ENCODE results near the gene GALNT15. TPM values are rescaled to one million over a fixed set of nuclear protein-coding genes. Genes with fewer than 3 reads are reported as not detected.

Gene GALNT15
- total and polyA plus RNA-seq, 2 of the 4 experiments (the other 2 are of a cell fraction), result 12.8 to 19.7 TPM

DNA sequence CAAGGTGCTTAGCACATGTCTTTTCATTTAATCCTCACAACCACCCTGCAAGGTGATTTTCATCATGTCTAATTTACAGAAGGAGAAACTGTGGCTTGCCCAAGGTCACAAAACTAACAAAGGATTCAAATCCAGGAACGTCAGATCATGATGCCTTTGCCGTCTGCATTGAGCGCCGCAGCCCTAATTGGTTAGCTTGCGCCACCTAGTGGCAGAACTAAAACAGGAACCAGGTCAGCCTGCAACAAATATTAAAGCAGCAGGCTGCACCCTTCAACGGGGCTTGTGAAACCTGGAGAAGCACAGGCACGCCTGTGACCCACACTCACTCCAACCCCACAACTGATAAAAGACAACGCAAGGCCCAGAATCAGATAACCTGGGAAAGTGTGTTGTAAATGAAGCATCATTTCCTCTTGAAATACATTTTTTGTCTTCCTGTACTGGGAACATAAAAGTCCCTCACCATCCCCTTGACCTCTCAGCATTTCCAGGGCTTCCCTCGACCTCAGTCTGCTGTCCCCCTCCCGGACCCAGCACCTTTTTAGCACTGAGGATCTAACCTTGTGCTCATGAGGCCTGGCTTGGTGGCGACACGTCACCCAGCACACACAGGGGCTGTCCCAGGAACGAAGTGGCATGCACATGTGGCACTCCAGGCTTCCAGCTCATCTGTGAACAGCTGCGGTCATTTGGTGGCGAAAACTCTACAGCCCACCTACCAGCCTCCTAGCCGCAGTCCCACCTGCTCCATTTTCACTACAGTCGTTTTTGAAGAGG lies 73.0 kb downstream of the GALNT15 start:
- CTCF ChIA-PET, result interaction anchor here (0.8 to 1.2 kb wide), 5 partner anchors 67 to 433 kb away, joined by 3 to 4 read pairs (median 3); no protein-coding TSS in a partner anchor
- no peaks in the 10 kb centered on the region for H3K9me3 ChIP-seq (ENCODE audit: control insufficient read depth, insufficient read depth, low read length)
- no TSS peak for BruUV-seq (replicated peaks)
- in situ Hi-C loops (cut with MboI; ENCODE audit: low sequenced_read_pairs) (loop anchor here (25.0 kb wide), 1 partner anchor 610 kb away; no protein-coding TSS in a partner anchor), dilution Hi-C loops (cut with HindIII; ENCODE audit: low sequenced_read_pairs, unreplicated experiment) (no loop called here), intact Hi-C loops (cut with micrococcal nuclease) (loop anchor here (1.0 to 10.0 kb wide), 8 partner anchors 69 to 613 kb away; no protein-coding TSS in a partner anchor)
- peak; percentile 88 for ATAC-seq (ENCODE audit: low read depth)
- H3K9me1 ChIP-seq (ENCODE audit: insufficient read depth, low read length), result peaks cover 13% of the 10 kb centered on the region
- peak overlapping the region; percentile 90 for H2BK15ac ChIP-seq (ENCODE audit: low read depth, low read length)
- H3K4me1 ChIP-seq (ENCODE audit: control insufficient read depth, insufficient read depth, low read length), result peaks cover 13% of the 10 kb centered on the region
- DNase-seq, result peak; percentile 84
- peak overlapping the region; percentile 5 for H2BK5ac ChIP-seq (ENCODE audit: low read depth, low read length, poor library complexity, severe bottlenecking)
- H4K5ac ChIP-seq (ENCODE audit: low read depth, low read length), result peak overlapping the region; percentile 47; the same call in 1 of the 2 replicates
- peak overlapping the region; percentile 90 for H2BK120ac ChIP-seq (ENCODE audit: low read depth, low read length)
- POLR2A ChIA-PET (ENCODE audit: unreplicated experiment), result no interaction called here
- WGBS, 2 experiments (ENCODE audit: extremely low coverage in 2 of 2, insufficient read length in 1 of 2), result 32% methylated on average over 11 of the region's 17 CpGs; no CpG with 5 or more reads in 1 of the 2 experiments
- peak overlapping the region; percentile 35; the same call in 1 of the 2 replicates for H3K18ac ChIP-seq (ENCODE audit: low read depth, low read length)
- H3K56ac ChIP-seq (ENCODE audit: extremely low read depth, insufficient read depth, low read length), result peak overlapping the region; percentile 55; the same call in 1 of the 2 replicates
- peak overlapping the region; percentile 52 for H2AK5ac ChIP-seq (ENCODE audit: low read depth, low read length)
- H3K4me2 ChIP-seq (ENCODE audit: low read depth, low read length), result no peak overlapping the region
- peak overlapping the region; percentile 66 for H2AK9ac ChIP-seq (replicated peaks; ENCODE audit: low read depth, low read length, poor library complexity)
- H3K4ac ChIP-seq (ENCODE audit: low read depth, low read length), result peak overlapping the region; percentile 77
- H3K14ac ChIP-seq (replicated peaks; ENCODE audit: low read depth, low read length), result peak overlapping the region; percentile 76
- H3K79me1 ChIP-seq (ENCODE audit: low read depth in 1 of 2, low read length in 2 of 2), result no peaks in the 10 kb centered on the region
- H4K20me1 ChIP-seq (ENCODE audit: insufficient read depth, low read length), result no peaks in the 10 kb centered on the region
- H3K27ac ChIP-seq (ENCODE audit: insufficient read depth, low read length), result no peak overlapping the region
- peak overlapping the region; percentile 95 for H2BK20ac ChIP-seq (ENCODE audit: low read depth, low read length)
- H3K36me3 ChIP-seq (ENCODE audit: control insufficient read depth, insufficient read depth, low read length), result no peaks in the 10 kb centered on the region
- H3K9ac ChIP-seq (ENCODE audit: low read depth, low read length), result 0 out of 2 replicates have a peak overlapping the region, but pooled peaks have one; percentile 5
- peak overlapping the region; percentile 90 for H4K91ac ChIP-seq (ENCODE audit: insufficient read depth, low read depth, low read length)
- no peak overlapping the region; the same call in 1 of the 2 replicates for H3K23ac ChIP-seq (ENCODE audit: low read depth, low read length)
- H2AFZ ChIP-seq (replicated peaks; ENCODE audit: low read length, poor library complexity), result peak overlapping the region; percentile 83
- peak overlapping the region; percentile 6 to 87; a peak in 3 of 4 replicates for H4K8ac ChIP-seq (ENCODE audit: low read depth in 2 of 2, low read length in 2 of 2)
- no peaks in the 10 kb centered on the region for H3K27me3 ChIP-seq (ENCODE audit: control insufficient read depth, insufficient read depth, low read length)
- no peak overlapping the region for H3K4me3 ChIP-seq (ENCODE audit: insufficient read depth, low read depth, low read length)
- TF ChIP-seq MAFK (IDR thresholded peaks at IDR 0.05; ENCODE audit: low read depth, low read length) (no peak), RCOR1 (IDR thresholded peaks at IDR 0.05; ENCODE audit: insufficient replicate concordance, low read length) (no peak), SMC3 (IDR thresholded peaks at IDR 0.05; ENCODE audit: low read depth, low read length) (peak; percentile 99), RAD21 (IDR thresholded peaks at IDR 0.05; ENCODE audit: low read length) (peak; percentile 99), BHLHE40 (IDR thresholded peaks at IDR 0.05; ENCODE audit: low read depth, low read length) (no peak), MAZ (IDR thresholded peaks at IDR 0.05; ENCODE audit: borderline replicate concordance, low read depth, low read length) (no peak), FOS (IDR thresholded peaks at IDR 0.05; ENCODE audit: low read depth, low read length) (no peak), CHD1 (IDR thresholded peaks at IDR 0.05; ENCODE audit: low read depth, low read length) (no peak), NFE2L2 (IDR thresholded peaks at IDR 0.05; ENCODE audit: low read depth, low read length) (no peak), RFX5 (IDR thresholded peaks at IDR 0.05; ENCODE audit: low read depth, low read length) (no peak)
- TF ChIP-seq, protein P1, sequence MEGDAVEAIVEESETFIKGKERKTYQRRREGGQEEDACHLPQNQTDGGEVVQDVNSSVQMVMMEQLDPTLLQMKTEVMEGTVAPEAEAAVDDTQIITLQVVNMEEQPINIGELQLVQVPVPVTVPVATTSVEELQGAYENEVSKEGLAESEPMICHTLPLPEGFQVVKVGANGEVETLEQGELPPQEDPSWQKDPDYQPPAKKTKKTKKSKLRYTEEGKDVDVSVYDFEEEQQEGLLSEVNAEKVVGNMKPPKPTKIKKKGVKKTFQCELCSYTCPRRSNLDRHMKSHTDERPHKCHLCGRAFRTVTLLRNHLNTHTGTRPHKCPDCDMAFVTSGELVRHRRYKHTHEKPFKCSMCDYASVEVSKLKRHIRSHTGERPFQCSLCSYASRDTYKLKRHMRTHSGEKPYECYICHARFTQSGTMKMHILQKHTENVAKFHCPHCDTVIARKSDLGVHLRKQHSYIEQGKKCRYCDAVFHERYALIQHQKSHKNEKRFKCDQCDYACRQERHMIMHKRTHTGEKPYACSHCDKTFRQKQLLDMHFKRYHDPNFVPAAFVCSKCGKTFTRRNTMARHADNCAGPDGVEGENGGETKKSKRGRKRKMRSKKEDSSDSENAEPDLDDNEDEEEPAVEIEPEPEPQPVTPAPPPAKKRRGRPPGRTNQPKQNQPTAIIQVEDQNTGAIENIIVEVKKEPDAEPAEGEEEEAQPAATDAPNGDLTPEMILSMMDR (conservative IDR thresholded peaks at IDR 0.05; ENCODE audit: low read depth, low read length), result peak; percentile 96
- TF ChIP-seq, protein P2, sequence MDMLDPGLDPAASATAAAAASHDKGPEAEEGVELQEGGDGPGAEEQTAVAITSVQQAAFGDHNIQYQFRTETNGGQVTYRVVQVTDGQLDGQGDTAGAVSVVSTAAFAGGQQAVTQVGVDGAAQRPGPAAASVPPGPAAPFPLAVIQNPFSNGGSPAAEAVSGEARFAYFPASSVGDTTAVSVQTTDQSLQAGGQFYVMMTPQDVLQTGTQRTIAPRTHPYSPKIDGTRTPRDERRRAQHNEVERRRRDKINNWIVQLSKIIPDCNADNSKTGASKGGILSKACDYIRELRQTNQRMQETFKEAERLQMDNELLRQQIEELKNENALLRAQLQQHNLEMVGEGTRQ (IDR thresholded peaks at IDR 0.05; ENCODE audit: low read depth, low read length), result no peak
- TF ChIP-seq, protein P3, sequence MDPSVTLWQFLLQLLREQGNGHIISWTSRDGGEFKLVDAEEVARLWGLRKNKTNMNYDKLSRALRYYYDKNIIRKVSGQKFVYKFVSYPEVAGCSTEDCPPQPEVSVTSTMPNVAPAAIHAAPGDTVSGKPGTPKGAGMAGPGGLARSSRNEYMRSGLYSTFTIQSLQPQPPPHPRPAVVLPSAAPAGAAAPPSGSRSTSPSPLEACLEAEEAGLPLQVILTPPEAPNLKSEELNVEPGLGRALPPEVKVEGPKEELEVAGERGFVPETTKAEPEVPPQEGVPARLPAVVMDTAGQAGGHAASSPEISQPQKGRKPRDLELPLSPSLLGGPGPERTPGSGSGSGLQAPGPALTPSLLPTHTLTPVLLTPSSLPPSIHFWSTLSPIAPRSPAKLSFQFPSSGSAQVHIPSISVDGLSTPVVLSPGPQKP (IDR thresholded peaks at IDR 0.05; ENCODE audit: borderline replicate concordance, low read depth, low read length), result no peak
